Measurements from ENCODE around the gene HOXB8.

Gene HOXB8

DNA sequence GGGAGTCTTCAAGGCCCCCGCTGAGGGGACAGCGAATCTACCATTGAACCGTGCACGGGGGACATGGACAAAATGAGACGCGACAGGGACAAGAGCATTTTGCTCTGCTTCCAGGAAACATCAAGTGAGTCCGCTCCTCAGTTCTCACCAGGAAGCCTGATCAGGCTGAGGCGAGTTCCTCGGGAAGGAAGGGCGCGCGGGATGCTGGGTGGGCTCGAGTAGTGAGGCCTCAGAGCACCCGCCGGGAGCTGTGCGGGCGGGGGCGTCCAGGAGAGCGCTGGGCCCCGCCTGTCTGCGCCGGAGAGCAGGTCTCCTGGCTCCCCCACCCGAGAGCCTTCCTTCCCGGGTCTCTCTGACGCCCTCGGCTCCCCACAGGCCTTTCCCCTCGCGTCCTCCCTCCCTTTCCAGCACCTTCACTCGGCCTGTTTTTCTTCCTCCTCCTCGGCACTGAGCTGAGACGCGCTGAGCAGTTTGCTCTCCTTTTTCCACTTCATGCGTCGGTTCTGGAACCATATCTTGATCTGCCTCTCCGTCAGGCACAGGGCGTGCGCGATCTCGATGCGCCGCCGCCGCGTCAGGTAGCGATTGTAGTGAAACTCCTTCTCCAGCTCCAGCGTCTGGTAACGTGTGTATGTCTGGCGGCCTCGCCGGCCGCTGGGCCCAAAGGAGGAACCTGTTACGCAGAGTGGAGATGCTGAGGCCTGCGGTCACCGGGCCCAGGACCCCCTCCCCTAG is 18.9 kb downstream of the HOXB8 start:
- no peak for DNase-seq (ENCODE audit: low spot score)

- DNase-seq (ENCODE audit: low spot score), result no peak
These were observed 19.7 kb downstream of the HOXB8 start for GRCh38 chr17:48595278-48595999.

GRCh38 chr17:48594538-48595277 is 20.4 kb downstream of the HOXB8 start:
- DNase-seq (ENCODE audit: low spot score), result no peak

- no peak for DNase-seq (ENCODE audit: low spot score)
These were observed 21.1 kb downstream of the HOXB8 start for GRCh38 chr17:48593840-48594537.

DNA sequence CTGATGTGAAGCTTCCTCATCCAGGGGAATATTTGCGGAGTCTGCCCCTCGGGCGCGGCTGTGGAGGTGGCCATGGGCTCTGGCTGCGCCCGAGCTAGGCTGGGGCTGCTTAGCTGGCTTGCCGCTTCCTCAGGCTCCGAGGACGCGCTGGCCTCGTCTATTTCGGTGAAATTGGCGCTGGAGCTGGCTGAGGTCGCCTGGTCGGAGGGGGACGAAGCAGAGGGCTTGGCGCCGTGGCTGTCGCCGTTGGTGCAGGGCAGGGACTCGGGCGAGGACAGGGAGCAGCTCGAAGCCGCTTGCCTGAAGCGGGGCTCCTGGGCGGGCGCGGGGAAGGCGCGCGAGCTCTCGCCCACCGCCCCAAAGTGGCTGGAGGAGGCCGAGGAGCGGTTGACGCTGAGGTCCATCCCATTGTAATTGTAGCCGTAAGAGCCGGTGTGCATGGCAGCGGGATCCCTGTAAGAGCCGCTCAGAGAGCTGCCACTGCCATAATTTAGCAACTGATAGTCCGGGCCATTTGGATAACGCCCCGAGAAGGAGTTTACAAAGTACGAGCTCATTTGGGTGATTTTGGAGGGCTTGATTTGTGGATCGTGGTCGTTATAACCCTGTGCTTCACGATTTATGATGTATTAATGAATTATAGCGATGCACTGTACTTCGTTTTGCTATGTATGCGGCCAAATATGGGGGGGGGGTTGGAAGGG is 21.8 kb downstream of the HOXB8 start, which contains the start of gene HOXB5:
Gene HOXB5 (minus strand): TSS at position 654 of the 704 bp plus-strand sequence. CDS start 97 bp downstream, at position 557.
- DNase-seq (ENCODE audit: low spot score), result no peak

GRCh38 chr17:48592577-48592976 is 22.5 kb downstream of the HOXB8 start:
- no peak for DNase-seq (ENCODE audit: low spot score)

DNA sequence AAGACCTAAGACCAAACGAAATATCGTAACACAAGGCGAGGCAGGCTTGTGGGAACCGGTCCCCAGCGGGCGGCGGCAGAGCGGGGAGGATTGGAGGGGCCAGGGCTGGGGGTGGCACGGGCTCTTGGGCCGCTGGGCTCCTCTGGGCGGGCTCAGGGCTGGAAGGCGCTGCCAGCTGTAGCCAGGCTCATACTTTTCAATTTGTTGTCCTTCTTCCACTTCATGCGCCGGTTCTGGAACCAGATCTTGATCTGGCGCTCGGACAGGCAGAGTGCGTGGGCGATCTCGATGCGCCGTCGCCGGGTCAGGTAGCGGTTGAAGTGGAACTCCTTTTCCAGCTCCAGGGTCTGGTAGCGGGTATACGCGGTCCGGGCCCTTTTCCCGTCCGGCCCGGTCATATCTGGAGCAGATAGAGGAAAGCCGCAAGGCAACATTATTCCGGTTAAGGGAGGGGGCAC is 23.0 kb downstream of the HOXB8 start:
- DNase-seq (ENCODE audit: low spot score), result no peak

GRCh38 chr17:48591255-48592056 is 23.6 kb downstream of the HOXB8 start:
- DNase-seq (ENCODE audit: low spot score), result no peak

GRCh38 chr17:48590607-48591161 is 24.4 kb downstream of the HOXB8 start:
- DNase-seq (ENCODE audit: low spot score), result no peak

DNA sequence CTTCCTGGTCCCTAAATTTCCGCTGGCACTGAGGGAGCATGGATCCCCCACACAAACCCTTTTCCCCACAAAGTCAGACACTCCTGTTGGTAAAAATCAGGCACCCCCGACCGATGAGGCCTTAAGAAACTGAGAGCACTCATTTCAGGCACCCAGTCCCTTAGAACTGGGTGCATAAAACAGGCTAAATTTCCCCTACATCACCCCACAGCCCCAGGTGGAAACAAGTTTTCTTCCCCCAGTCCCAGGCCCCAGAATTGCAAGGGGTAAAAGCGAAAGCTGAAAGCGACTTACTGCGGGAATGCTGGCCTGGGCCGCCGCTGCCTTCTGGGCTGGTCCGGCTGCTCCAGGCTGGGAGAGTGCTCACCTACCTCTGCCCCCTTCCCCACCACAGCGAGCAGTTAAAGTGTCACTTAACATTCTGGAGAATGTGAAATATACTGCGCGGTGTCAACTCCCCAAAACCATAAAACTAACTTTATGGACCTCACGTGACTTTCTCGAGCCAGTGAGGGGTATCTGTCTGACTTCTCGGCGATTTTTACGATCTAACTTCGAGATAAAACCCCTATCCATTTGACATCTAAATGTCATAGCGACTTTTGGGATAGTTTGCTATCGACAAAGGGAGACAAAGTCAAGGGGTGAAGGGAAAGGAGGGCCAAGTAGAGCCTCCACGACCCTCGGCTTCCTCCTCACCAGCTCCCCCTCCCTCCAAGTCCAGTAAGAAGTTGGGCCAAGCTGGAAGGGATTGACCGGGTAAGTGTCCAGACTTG is 25.1 kb downstream of the HOXB8 start, which contains the start of gene HOXB3:
Gene HOXB3 (minus strand): TSS at position 411 of the 776 bp plus-strand sequence. CDS start 37,767 bp downstream, outside the sequence.
- DNase-seq (ENCODE audit: low spot score), result no peak

DNA sequence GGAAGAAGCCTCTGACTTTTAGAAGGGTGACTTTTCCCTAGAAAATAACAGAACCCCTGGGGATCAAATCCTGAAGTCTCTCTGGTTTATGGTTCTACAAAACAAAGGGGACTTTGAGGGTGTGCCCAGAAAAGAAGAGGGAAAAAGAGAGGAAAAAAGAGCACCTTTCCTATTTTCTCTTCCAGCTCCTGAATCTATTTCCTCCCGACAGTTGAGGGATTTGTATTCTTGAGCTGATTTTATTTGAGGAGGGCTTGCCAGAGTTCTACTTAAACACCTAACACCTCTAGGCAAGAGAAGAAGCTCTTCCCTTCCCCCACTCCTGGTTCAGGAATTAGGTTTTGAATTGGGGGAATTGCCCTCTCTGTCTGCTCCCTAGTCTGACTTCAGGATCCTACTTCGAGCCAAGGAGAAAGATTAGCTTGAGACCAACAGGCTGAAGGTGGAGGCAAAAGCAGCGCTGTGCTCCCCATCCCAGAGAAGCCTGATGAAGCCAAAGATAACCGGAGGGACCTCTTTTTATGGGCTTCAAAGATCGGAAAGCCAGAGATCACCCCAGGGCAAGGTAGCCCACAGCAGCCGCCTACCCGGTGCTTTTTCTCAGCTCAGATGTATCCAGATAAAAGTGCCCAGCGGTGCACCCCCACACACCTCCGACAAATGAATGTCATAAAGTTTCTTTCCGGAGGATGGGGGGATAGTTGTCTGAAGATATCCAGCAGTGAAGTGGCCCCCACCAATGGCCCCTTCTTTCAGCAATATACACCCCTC is 25.8 kb downstream of the HOXB8 start:
- no peak for DNase-seq (ENCODE audit: low spot score)

DNA sequence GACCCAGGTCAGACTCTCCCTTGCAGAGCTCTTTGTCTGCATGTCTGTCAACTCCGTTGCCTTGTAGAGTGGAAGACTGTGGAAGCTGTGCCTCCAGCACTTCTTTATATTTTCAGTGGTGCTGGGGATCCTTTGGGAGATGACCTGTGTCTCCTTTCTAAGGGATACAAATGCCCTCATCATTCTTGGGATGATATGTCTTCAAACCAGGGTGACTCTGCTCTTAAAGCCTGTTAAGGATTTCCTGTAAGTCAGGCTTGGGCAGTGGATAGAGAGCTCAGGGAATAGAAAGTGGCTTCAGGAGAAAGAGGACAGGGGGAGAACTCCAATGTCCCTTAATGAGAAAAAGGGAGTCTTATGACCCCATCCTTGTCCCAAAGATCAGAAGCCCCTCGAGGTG is 26.6 kb downstream of the HOXB8 start:
- DNase-seq (ENCODE audit: low spot score), result no peak

DNA sequence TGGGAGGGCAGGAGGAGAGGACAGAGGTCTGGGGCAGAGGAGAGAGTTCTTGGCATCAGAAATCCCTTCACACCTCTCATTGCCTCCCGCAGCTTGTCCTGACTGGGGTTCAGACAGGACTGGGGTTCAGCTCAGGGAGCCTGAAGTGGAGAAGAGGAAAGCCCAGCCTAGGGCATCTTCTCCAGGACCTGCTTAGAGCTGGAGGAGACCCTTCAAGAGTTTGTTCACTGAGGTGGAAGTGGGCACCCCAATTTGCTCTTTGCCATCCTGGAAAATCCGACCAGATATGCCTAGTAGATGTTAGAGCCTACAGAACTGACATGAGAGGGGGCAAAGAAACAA is 27.0 kb downstream of the HOXB8 start:
- no peak for DNase-seq (ENCODE audit: low spot score)

DNA sequence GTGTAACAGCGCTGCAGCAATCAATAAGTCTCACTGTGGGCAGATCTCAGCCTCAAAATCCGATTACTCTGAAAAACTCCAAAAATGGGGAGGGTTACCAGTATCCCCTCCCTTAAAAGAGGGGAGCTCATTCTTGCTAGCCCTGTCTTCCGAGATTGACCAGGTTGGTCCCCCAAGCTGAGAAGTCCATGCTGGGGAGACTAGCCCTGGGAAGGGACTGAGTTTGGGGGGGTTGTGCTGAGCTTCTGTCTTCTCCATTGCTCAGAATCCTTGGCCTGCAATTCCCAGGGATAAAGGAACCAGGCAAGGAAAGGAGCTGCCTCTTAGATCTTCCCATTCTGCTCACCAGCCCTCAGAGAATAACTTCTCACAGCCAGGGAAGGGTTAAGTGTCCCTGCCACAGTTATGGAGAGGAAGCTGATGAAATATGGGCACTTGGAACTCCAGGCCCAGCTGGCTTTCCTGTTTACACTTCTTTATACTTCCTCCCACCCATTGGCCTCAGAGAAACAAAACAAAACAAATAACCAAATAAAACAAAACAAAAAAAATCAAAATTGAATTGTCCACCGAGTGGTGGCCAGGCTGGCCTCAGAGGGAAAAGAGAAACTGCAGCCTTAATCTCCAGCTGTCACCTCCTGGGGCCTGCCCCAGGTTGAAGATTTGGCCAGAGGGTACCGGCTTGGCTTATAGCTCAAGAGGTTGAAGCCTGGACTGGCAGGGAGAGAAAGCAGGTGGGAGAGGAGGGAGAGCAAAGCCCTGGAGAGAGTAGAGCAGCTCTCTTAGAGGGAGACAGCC is 27.6 kb downstream of the HOXB8 start:
- DNase-seq (ENCODE audit: low spot score), result no peak

- DNase-seq (ENCODE audit: low spot score), result no peak
These were observed 28.5 kb downstream of the HOXB8 start for GRCh38 chr17:48586355-48587258.

DNA sequence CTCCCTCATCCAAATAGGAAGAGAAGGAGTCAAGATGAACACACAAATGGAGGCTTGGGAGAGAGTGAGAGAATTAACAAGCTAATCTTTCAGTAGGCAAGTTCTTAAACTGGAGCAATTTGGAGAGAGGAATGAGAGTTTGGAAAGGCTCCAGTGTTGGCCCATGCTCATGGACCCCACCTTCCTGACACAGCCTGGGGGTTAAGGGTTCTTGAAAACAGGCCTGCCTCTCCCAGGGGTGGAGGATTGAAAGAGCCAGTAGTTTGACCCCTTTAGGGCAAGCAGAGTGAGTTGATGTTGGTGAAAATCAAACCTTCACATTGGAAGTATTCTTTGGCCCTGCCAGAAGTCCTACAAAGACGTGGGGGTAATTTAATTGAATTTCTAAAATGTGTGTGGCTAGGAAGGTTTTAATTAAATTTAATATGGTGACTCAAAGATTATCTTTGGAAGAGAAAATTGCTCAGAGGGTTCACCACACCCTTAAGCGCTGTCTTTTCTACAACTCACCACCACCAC is 30.8 kb downstream of the HOXB8 start:
- DNase-seq (ENCODE audit: low spot score), result no peak

All from globus pallidus (tissue), 1 donor.